Stomach (tissue), 4 donors: ENCODE data around the gene NRCAM.

Experiments used
- CTCF ChIP-seq, 7 experiments: fragments of 450-650 bp in 4 of 7; fragments of 200-600 bp in 3 of 7; sonication (generic) in 3 of 7; IDR thresholded peaks; one replicate each; pipeline ENCODE4 v1.5.1; 2016 to 2019; ENCODE audit warnings: antibody characterized with exemption in 7 of 7, control low read depth in 2 of 7, mild to moderate bottlenecking in 1 of 7
- POLR2A ChIP-seq, 4 donors: fragments of 450-650 bp; IDR thresholded peaks; one replicate each; pipeline ENCODE4 v1.6.1; 2016; ENCODE audit warnings: antibody characterized with exemption in 4 of 4, control low read depth in 2 of 4, mild to moderate bottlenecking in 1 of 4, moderate library complexity in 1 of 4

- TF ChIP-seq POLR2A (IDR thresholded peaks at IDR 0.05) (no peak), CTCF (IDR thresholded peaks at IDR 0.05) (no peak)
Observed at GRCh38 chr7:108140671-108141070, 315.6 kb downstream of the NRCAM start.
